ENCODE results near the gene SHC3. TPM values are rescaled to one million over a fixed set of nuclear protein-coding genes. Genes with fewer than 3 reads are reported as not detected.

Gene SHC3
- total RNA-seq, 4 donors from 2014 or later: 2.2 to 4.0 (median 3.1) TPM

DNA sequence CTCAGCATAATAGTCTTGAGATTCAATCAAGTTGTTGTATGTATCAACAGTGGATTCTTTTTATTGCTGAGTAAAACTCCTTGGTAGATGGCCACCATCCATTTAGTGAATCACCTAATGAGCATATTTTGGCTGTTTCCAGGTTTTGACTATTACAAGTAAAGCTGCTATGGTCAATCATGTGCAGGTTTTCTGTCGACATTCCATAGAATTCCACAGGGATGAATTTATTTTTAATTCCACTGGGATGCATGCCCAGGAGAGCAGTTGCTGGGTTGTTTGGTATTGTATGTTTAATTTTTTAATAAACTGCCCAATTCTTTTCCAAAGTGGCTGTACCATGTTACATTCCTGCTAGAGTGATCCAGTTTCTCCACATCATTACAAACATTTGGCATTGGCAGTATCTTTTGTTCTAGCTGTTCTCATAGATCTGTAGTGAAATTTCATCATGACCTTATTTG, 197.8 kb downstream of the SHC3 start:
- H3K4me3 ChIP-seq: no peak overlapping the region
- H3K27me3 ChIP-seq: no peaks in the 10 kb centered on the region
- H3K9me3 ChIP-seq: no peaks in the 10 kb centered on the region
- intact Hi-C loops (cut with DNase I): no loop called here
- peak overlapping the region; percentile 67 to 76 (median 69) for H3K27ac ChIP-seq (replicated peaks in 1 of 4)
- no peaks in the 10 kb centered on the region for H3K36me3 ChIP-seq
- peak in 1 of 2 donors; percentile 38 for TF ChIP-seq POLR2AphosphoS5 (IDR thresholded peaks at IDR 0.05)
- TF ChIP-seq POLR2A (IDR thresholded peaks at IDR 0.05; ENCODE audit: low read depth): no peak
- no peak for TF ChIP-seq EP300 (IDR thresholded peaks at IDR 0.05)
- TF ChIP-seq, protein P1, sequence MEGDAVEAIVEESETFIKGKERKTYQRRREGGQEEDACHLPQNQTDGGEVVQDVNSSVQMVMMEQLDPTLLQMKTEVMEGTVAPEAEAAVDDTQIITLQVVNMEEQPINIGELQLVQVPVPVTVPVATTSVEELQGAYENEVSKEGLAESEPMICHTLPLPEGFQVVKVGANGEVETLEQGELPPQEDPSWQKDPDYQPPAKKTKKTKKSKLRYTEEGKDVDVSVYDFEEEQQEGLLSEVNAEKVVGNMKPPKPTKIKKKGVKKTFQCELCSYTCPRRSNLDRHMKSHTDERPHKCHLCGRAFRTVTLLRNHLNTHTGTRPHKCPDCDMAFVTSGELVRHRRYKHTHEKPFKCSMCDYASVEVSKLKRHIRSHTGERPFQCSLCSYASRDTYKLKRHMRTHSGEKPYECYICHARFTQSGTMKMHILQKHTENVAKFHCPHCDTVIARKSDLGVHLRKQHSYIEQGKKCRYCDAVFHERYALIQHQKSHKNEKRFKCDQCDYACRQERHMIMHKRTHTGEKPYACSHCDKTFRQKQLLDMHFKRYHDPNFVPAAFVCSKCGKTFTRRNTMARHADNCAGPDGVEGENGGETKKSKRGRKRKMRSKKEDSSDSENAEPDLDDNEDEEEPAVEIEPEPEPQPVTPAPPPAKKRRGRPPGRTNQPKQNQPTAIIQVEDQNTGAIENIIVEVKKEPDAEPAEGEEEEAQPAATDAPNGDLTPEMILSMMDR (IDR thresholded peaks at IDR 0.05): no peak
- no peak for DNase-seq (ENCODE audit: extremely low spot score)
- 4% methylated on average over 1 of the region's 1 CpG for WGBS
- H3K4me1 ChIP-seq: peaks cover 12 to 63% (median 45%) of the 10 kb centered on the region in 4 donors

- Histone ChIP-seq H3K27me3 (no peaks in the 10 kb centered on the region), H3K27ac (replicated peaks in 1 of 4) (peak overlapping the region; percentile 67 to 76 (median 69)), H3K36me3 (no peaks in the 10 kb centered on the region), H3K4me3 (no peak overlapping the region), H3K4me1 (peaks cover 12 to 65% (median 44%) of the 10 kb centered on the region in 4 donors), H3K9me3 (no peaks in the 10 kb centered on the region)
- 81% methylated on average over 2 of the region's 2 CpGs for WGBS
- TF ChIP-seq POLR2A (IDR thresholded peaks at IDR 0.05; ENCODE audit: low read depth) (no peak), POLR2AphosphoS5 (IDR thresholded peaks at IDR 0.05) (no peak), EP300 (IDR thresholded peaks at IDR 0.05) (no peak)
- TF ChIP-seq, protein P1 (IDR thresholded peaks at IDR 0.05): no peak
- intact Hi-C loops (cut with DNase I): no loop called here
- DNase-seq (ENCODE audit: extremely low spot score): no peak
These were observed 198.8 kb downstream of the SHC3 start for GRCh38 chr9:88979791-88980190.

- Histone ChIP-seq H3K9me3 (no peaks in the 10 kb centered on the region), H3K4me3 (no peak overlapping the region), H3K4me1 (peaks cover 12 to 58% (median 37%) of the 10 kb centered on the region in 4 donors), H3K36me3 (no peaks in the 10 kb centered on the region), H3K27me3 (no peaks in the 10 kb centered on the region), H3K27ac (replicated peaks in 1 of 4) (peak overlapping the region; percentile 65 to 76 (median 69))
- 71% methylated on average over 2 of the region's 2 CpGs for WGBS
- TF ChIP-seq, protein P1 (IDR thresholded peaks at IDR 0.05): no peak
- TF ChIP-seq EP300 (IDR thresholded peaks at IDR 0.05) (no peak), POLR2A (IDR thresholded peaks at IDR 0.05; ENCODE audit: low read depth) (no peak), POLR2AphosphoS5 (IDR thresholded peaks at IDR 0.05) (no peak)
- intact Hi-C loops (cut with DNase I): no loop called here
- DNase-seq (ENCODE audit: extremely low spot score): no peak
These were observed 199.6 kb downstream of the SHC3 start for GRCh38 chr9:88979021-88979420.

GRCh38 chr9:88978034-88978433, 200.6 kb downstream of the SHC3 start:
- TF ChIP-seq POLR2AphosphoS5 (IDR thresholded peaks at IDR 0.05): no peak
- TF ChIP-seq, protein P1 (IDR thresholded peaks at IDR 0.05): no peak
- no peak for TF ChIP-seq EP300 (IDR thresholded peaks at IDR 0.05)
- no peak for TF ChIP-seq POLR2A (IDR thresholded peaks at IDR 0.05; ENCODE audit: low read depth)
- peak overlapping the region; percentile 65 to 76 (median 69) for H3K27ac ChIP-seq (replicated peaks in 1 of 4)
- 46% methylated on average over 4 of the region's 5 CpGs for WGBS
- H3K27me3 ChIP-seq: no peaks in the 10 kb centered on the region
- H3K36me3 ChIP-seq: no peaks in the 10 kb centered on the region
- no peak overlapping the region for H3K4me3 ChIP-seq
- intact Hi-C loops (cut with DNase I): no loop called here
- H3K4me1 ChIP-seq: peaks cover 12 to 58% (median 37%) of the 10 kb centered on the region in 4 donors
- no peaks in the 10 kb centered on the region for H3K9me3 ChIP-seq
- no peak for DNase-seq (ENCODE audit: extremely low spot score)

GRCh38 chr9:88976890-88977257, 201.7 kb downstream of the SHC3 start:
- no peaks in the 10 kb centered on the region for H3K27me3 ChIP-seq
- H3K4me3 ChIP-seq: no peak overlapping the region
- peaks cover 12 to 58% (median 37%) of the 10 kb centered on the region in 4 donors for H3K4me1 ChIP-seq
- DNase-seq (ENCODE audit: extremely low spot score): no peak
- H3K9me3 ChIP-seq: no peaks in the 10 kb centered on the region
- peak overlapping the region in 3 of 4 donors; percentile 68 to 76 (median 70) for H3K27ac ChIP-seq (replicated peaks in 1 of 4)
- 84% methylated on average over 5 of the region's 5 CpGs for WGBS
- H3K36me3 ChIP-seq: no peaks in the 10 kb centered on the region
- TF ChIP-seq POLR2A (IDR thresholded peaks at IDR 0.05; ENCODE audit: low read depth): no peak
- intact Hi-C loops (cut with DNase I): no loop called here
